ENCODE data around the gene SPATA20. TPM values are rescaled to one million over a fixed set of nuclear protein-coding genes. Genes with fewer than 3 reads are reported as not detected.

The SPATA20 gene
- total and polyA plus RNA-seq, 11 donors: 13.8 to 83.0 (median 52.3) TPM

GRCh38 chr17:50570032-50570431, 23.1 kb downstream of the SPATA20 start:
- no peak overlapping the region for H3K27ac ChIP-seq
- TF ChIP-seq CTCF (IDR thresholded peaks at IDR 0.05) (no peak), POLR2A (IDR thresholded peaks at IDR 0.05) (no peak)
- peaks cover 0 to 6% (median 0%) of the 10 kb centered on the region in 12 donors for H3K4me1 ChIP-seq
- H3K27me3 ChIP-seq: peaks cover 0 to 18% (median 5%) of the 10 kb centered on the region in 9 donors
- H3K9me3 ChIP-seq: no peaks in the 10 kb centered on the region
- 86 to 89% (median 87%) methylated on average over 8 of the region's 8 CpGs for WGBS, 4 donors
- intact Hi-C loops (cut with DNase I): no loop called here
- no peak for ATAC-seq
- H3K36me3 ChIP-seq: no peaks in the 10 kb centered on the region
- DNase-seq: no peak
- no peak overlapping the region for H3K4me3 ChIP-seq

- ATAC-seq (no peak), DNase-seq (no peak)
- no peak overlapping the region for H3K4me3 ChIP-seq
- H3K4me1 ChIP-seq: peaks cover 0 to 1% (median 0%) of the 10 kb centered on the region in 12 donors
- peaks cover 0 to 13% (median 2%) of the 10 kb centered on the region in 9 donors for H3K27me3 ChIP-seq
- no peaks in the 10 kb centered on the region for H3K9me3 ChIP-seq
- intact Hi-C loops (cut with DNase I): no loop called here
- no peak overlapping the region for H3K27ac ChIP-seq
- TF ChIP-seq POLR2A (IDR thresholded peaks at IDR 0.05): no peak
- no peak for TF ChIP-seq CTCF (IDR thresholded peaks at IDR 0.05)
- H3K36me3 ChIP-seq: no peaks in the 10 kb centered on the region
- 82 to 87% (median 86%) methylated on average over 6 to 7 of the region's 7 CpGs for WGBS, 4 donors
Observed at GRCh38 chr17:50570528-50570927, 23.6 kb downstream of the SPATA20 start.

GRCh38 chr17:50571681-50572080, 24.7 kb downstream of the SPATA20 start:
- Histone ChIP-seq H3K4me1 (no peaks in the 10 kb centered on the region), H3K9me3 (no peaks in the 10 kb centered on the region), H3K27ac (no peak overlapping the region), H3K27me3 (peaks cover 0 to 4% (median 0%) of the 10 kb centered on the region in 9 donors), H3K36me3 (no peaks in the 10 kb centered on the region), H3K4me3 (no peak overlapping the region)
- 80 to 87% (median 86%) methylated on average over 17 to 19 of the region's 19 CpGs for WGBS, 4 donors
- intact Hi-C loops (cut with DNase I): no loop called here
- ATAC-seq: no peak
- no peak for DNase-seq
- TF ChIP-seq POLR2A (IDR thresholded peaks at IDR 0.05): no peak
- no peak for TF ChIP-seq CTCF (IDR thresholded peaks at IDR 0.05)

- WGBS, 4 donors: 96 to 97% (median 96%) methylated on average over 10 to 20 of the region's 20 CpGs
- Histone ChIP-seq H3K9me3 (no peaks in the 10 kb centered on the region), H3K4me3 (no peak overlapping the region), H3K4me1 (no peaks in the 10 kb centered on the region), H3K36me3 (no peaks in the 10 kb centered on the region), H3K27ac (no peak overlapping the region), H3K27me3 (no peaks in the 10 kb centered on the region)
- intact Hi-C loops (cut with DNase I): no loop called here
- no peak for ATAC-seq
- DNase-seq: no peak
- no peak for TF ChIP-seq POLR2A (IDR thresholded peaks at IDR 0.05)
- no peak for TF ChIP-seq CTCF (IDR thresholded peaks at IDR 0.05)
Observed at GRCh38 chr17:50572541-50572940, 25.6 kb downstream of the SPATA20 start.

Data from heart left ventricle (tissue), 16 donors.